Calu3 (cell line): Measurements from ENCODE around the gene FXYD1. TPM values are rescaled to one million over a fixed set of nuclear protein-coding genes. Genes with fewer than 3 reads are reported as not detected.

Experiments used
- BruUV-seq: library from RNA; stranded (reverse); fragments of 400-500 nt; replicated peaks from 2 replicates; lab custom pipeline; 2021; lab: Mats Ljungman, UMichigan
- CTCF ChIA-PET: fragments of 300-600 bp; sonication (Branson Sonifier 250); formaldehyde crosslinking; loops from one replicate; lab custom pipeline; 2022; ENCODE audit warnings: antibody characterized with exemption; lab: Charles Lee
- DNase-seq: peaks from one replicate; pipeline ENCODE4 v3.0.0; 2022
- H3K27ac Mint-ChIP-seq: one replicate; pipeline ENCODE4 v1.8.0; 2022; ENCODE audit warnings: mixed read lengths; ENCODE audit not compliant: unreplicated experiment
- H3K27me3 Mint-ChIP-seq: one replicate; pipeline ENCODE4 v1.8.0; 2022; ENCODE audit warnings: mixed read lengths; ENCODE audit not compliant: unreplicated experiment
- H3K36me3 Mint-ChIP-seq: one replicate; pipeline ENCODE4 v1.8.0; 2022; ENCODE audit warnings: mild to moderate bottlenecking, moderate library complexity, mixed read lengths; ENCODE audit not compliant: insufficient read depth, unreplicated experiment
- H3K4me1 Mint-ChIP-seq: one replicate; pipeline ENCODE4 v1.8.0; 2022; ENCODE audit warnings: mild to moderate bottlenecking, low read depth, mixed read lengths; ENCODE audit not compliant: unreplicated experiment
- H3K4me3 Mint-ChIP-seq: one replicate; pipeline ENCODE4 v1.8.0; 2022; ENCODE audit warnings: mild to moderate bottlenecking, low read depth, moderate library complexity, mixed read lengths; ENCODE audit not compliant: unreplicated experiment
- H3K9me3 Mint-ChIP-seq: one replicate; pipeline ENCODE4 v1.8.0; 2022; ENCODE audit warnings: low read depth, mixed read lengths; ENCODE audit not compliant: unreplicated experiment
- intact Hi-C: fragments of 100-400 bp; cut with micrococcal nuclease; formaldehyde crosslinking; loops from one replicate; pipeline ENCODE4 v1.10.0; 2022; ENCODE audit not compliant: unreplicated experiment
- total RNA-seq: library from RNA; stranded (reverse); gene quantifications from 2 replicates; pipeline ENCODE4 v1.2.3, GENCODE V29; 2022
- TF ChIP-seq, protein P1 (sequence below): fragments of 200-600 bp; IDR thresholded peaks from one replicate; pipeline ENCODE4 v1.8.0; 2022; ENCODE audit warnings: antibody characterized with exemption; ENCODE audit not compliant: unreplicated experiment

Gene FXYD1
- total RNA-seq, 1 experiment from 2014 or later = 1.6 TPM

DNA sequence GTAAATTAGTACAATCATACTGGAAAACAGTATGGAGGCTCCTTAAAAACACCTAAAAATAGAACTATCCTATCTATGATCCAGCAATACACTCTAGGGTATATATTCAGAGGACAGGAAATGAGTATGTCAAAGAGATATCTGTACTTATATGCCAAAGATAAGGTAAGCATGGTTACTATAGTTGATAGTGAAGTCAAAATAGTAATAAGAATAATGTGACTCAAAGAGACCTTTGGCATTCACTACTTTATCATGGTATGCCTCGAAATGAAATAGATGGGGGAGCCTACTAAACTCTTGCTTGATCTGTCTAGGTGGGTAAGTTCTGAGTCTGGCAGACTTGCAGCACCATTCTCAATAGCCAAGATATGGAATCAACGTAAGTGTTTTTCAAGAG is 46.3 kb downstream of the FXYD1 start:
- intact Hi-C loops = no loop called here
- peaks cover 5% of the 10 kb centered on the region for H3K9me3 Mint-ChIP-seq
- BruUV-seq = no TSS peak
- H3K36me3 Mint-ChIP-seq = no peaks in the 10 kb centered on the region
- TF ChIP-seq, protein P1, sequence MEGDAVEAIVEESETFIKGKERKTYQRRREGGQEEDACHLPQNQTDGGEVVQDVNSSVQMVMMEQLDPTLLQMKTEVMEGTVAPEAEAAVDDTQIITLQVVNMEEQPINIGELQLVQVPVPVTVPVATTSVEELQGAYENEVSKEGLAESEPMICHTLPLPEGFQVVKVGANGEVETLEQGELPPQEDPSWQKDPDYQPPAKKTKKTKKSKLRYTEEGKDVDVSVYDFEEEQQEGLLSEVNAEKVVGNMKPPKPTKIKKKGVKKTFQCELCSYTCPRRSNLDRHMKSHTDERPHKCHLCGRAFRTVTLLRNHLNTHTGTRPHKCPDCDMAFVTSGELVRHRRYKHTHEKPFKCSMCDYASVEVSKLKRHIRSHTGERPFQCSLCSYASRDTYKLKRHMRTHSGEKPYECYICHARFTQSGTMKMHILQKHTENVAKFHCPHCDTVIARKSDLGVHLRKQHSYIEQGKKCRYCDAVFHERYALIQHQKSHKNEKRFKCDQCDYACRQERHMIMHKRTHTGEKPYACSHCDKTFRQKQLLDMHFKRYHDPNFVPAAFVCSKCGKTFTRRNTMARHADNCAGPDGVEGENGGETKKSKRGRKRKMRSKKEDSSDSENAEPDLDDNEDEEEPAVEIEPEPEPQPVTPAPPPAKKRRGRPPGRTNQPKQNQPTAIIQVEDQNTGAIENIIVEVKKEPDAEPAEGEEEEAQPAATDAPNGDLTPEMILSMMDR = no peak
- H3K4me3 Mint-ChIP-seq = no peak overlapping the region
- DNase-seq = no peak
- no peaks in the 10 kb centered on the region for H3K27me3 Mint-ChIP-seq
- CTCF ChIA-PET = no interaction called here
- H3K27ac Mint-ChIP-seq = no peak overlapping the region
- H3K4me1 Mint-ChIP-seq = no peaks in the 10 kb centered on the region

Other genes with a start within 250 kb of the FXYD1 start
- gene ZNF30, start 211.9 kb upstream of the FXYD1 start, total RNA-seq = 2.9 and 4.2 TPM in 2 replicates
- gene ZNF792, start 174.6 kb upstream of the FXYD1 start, total RNA-seq = 9.1 and 9.3 TPM in 2 replicates
- gene GRAMD1A, start 138.5 kb upstream of the FXYD1 start, total RNA-seq = 114 and 126 TPM in 2 replicates
- 1.4 and 2.1 TPM in 2 replicates for gene SCN1B, start 108.4 kb upstream of the FXYD1 start, total RNA-seq
- gene HPN, start 97.1 kb upstream of the FXYD1 start, total RNA-seq = 1.4 and 2.2 TPM in 2 replicates
- gene FXYD3, start 23.0 kb upstream of the FXYD1 start, total RNA-seq = 183 and 291 TPM in 2 replicates
- gene LGI4, start 3.8 kb upstream of the FXYD1 start, total RNA-seq = 0.42 and 0.68 TPM in 2 replicates
- gene FXYD7, start 4.4 kb downstream of the FXYD1 start, total RNA-seq = 0.90 and 1.3 TPM in 2 replicates
- 760 and 802 TPM in 2 replicates for gene FXYD5, start 15.9 kb downstream of the FXYD1 start, total RNA-seq
- gene FAM187B, start 89.9 kb downstream of the FXYD1 start, total RNA-seq = not detected in 2 replicates
- gene LSR, start 110.2 kb downstream of the FXYD1 start, total RNA-seq = 494 and 609 TPM in 2 replicates
- gene USF2, start 130.1 kb downstream of the FXYD1 start, total RNA-seq = 114 and 127 TPM in 2 replicates
- 0.45 TPM in 1 of 2 replicates, not detected in the other for gene HAMP, start 143.7 kb downstream of the FXYD1 start, total RNA-seq
- gene MAG, start 153.3 kb downstream of the FXYD1 start, total RNA-seq = not detected in 2 replicates
- gene CD22, start 190.4 kb downstream of the FXYD1 start, total RNA-seq = 5.9 and 7.6 TPM in 2 replicates
- not detected in 2 replicates for gene FFAR1, start 209.1 kb downstream of the FXYD1 start, total RNA-seq
- gene FFAR3, start 219.6 kb downstream of the FXYD1 start, total RNA-seq = not detected in 2 replicates
- gene GPR42, start 232.2 kb downstream of the FXYD1 start, total RNA-seq = not detected in 2 replicates